Bladder microvascular endothelial cell (primary cell): ENCODE measurements around the gene TEX9. TPM values are rescaled to one million over a fixed set of nuclear protein-coding genes. Genes with fewer than 3 reads are reported as not detected.

Experiments used
- total RNA-seq: library from RNA; depleted of rRNA; stranded (reverse); fragments of >200 nt; gene quantifications from 2 replicates; pipeline ENCODE4 v1.2.3, GENCODE V29; 2014

Gene TEX9
- 0.49 and 0.63 TPM in 2 replicates for total RNA-seq

DNA sequence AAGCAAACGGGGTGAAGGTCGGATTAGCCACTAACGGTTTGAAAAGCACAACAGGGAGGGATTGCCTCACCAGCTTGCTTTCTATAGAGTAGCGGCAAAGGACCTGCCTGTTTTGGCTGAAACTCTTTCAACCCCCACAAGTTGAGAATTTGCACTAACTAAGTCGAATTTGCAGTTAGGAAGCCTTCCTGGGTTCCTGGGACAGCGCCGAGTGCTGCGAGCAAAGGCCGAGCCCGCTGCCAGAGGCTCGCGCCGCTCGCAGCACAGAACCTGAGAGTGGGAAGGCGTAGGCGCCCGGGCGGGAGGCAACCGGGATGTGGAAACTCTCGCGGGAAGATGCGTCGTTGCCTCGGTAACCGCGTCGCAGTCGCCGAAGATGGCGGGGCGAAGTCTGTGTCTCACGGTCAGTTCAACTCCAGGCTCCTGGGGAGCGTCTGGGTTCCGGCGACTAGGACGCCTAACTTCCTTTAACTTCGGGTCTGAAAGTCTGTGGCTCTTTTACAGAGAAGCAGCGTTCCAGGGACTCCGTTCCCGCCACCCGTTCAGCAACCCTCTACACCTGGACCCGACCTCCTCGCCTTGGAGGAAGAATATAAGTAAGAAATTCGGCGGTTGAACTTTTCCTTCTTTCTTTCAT lies at the start of gene TEX9:
TSS of gene TEX9 (plus strand) at position 352 of the 637 bp plus-strand sequence. CDS start at position 377, 25 bp downstream.

GRCh38 chr15:56464893-56465520 lies 99.8 kb downstream of the TEX9 start, which contains the start of gene MNS1:
Gene MNS1 (minus strand): TSS chr15:56465137. CDS start chr15:56464972, 165 bp downstream.

Other genes starting within 250 kb of the TEX9 start
- gene RFX7, start 121.5 kb upstream of the TEX9 start, total RNA-seq, result 3.6 and 7.8 TPM in 2 replicates
- gene MNS1, start 99.7 kb downstream of the TEX9 start, total RNA-seq, result 0.25 and 0.32 TPM in 2 replicates